BE2C (cell line): ENCODE data around the gene DYNC2H1.
A peak's percentile ranks its signal among the peaks of the same experiment; 100 is the strongest.

Source experiments
- DNase-seq: peaks from one replicate; pipeline ENCODE4 v3.0.0-alpha.2; 2020
- H3K27me3 ChIP-seq: fragments of 250-450 bp; sonication (Bioruptor Pico); 2 replicates; pipeline ENCODE4 v1.5.1; 2020; ENCODE audit warnings: mild to moderate bottlenecking
- H3K36me3 ChIP-seq: fragments of 250-450 bp; sonication (Bioruptor Pico); 2 replicates; pipeline ENCODE4 v1.5.1; 2020; ENCODE audit warnings: mild to moderate bottlenecking
- H3K4me1 ChIP-seq: fragments of 250-450 bp; sonication (Bioruptor Pico); 2 replicates; pipeline ENCODE4 v1.5.1; 2020
- H3K4me3 ChIP-seq: 2 replicates; pipeline ENCODE4 v1.5.1; 2011; ENCODE audit warnings: low read depth, low read length
- H3K9me3 ChIP-seq: fragments of 250-450 bp; sonication (Bioruptor Pico); 2 replicates; pipeline ENCODE4 v1.5.1; 2020
- TF ChIP-seq, protein P1 (sequence below): IDR thresholded peaks from 2 replicates; pipeline ENCODE4 v1.5.1; 2012; ENCODE audit warnings: mild to moderate bottlenecking, low read depth, low read length

Gene DYNC2H1

DNA sequence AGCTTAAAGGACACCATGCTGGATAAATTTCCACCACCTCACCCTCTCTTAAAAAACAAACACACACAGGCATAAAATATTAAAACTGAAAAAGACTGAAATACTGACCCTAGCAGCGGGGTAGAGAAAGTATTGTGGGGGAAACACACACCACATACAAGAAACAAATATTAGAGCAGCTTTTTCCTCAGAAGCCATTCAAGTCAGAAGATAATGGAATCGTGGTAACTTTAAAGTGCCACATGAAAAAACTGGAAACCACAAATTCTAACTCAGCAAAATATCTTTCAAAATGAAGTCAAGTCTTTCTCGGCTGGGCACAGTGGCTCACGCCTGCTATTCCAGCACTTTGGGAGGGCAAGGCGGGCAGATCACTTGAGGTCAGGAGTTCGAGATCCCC, 223.2 kb downstream of the DYNC2H1 start:
- TF ChIP-seq, protein P1, sequence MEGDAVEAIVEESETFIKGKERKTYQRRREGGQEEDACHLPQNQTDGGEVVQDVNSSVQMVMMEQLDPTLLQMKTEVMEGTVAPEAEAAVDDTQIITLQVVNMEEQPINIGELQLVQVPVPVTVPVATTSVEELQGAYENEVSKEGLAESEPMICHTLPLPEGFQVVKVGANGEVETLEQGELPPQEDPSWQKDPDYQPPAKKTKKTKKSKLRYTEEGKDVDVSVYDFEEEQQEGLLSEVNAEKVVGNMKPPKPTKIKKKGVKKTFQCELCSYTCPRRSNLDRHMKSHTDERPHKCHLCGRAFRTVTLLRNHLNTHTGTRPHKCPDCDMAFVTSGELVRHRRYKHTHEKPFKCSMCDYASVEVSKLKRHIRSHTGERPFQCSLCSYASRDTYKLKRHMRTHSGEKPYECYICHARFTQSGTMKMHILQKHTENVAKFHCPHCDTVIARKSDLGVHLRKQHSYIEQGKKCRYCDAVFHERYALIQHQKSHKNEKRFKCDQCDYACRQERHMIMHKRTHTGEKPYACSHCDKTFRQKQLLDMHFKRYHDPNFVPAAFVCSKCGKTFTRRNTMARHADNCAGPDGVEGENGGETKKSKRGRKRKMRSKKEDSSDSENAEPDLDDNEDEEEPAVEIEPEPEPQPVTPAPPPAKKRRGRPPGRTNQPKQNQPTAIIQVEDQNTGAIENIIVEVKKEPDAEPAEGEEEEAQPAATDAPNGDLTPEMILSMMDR, result no peak
- no peak for DNase-seq
- Histone ChIP-seq H3K27me3 (no peaks in the 10 kb centered on the region), H3K4me3 (no peak overlapping the region), H3K4me1 (peaks cover 3% of the 10 kb centered on the region; the same call in 1 of the 2 replicates), H3K9me3 (no peaks in the 10 kb centered on the region), H3K36me3 (no peaks in the 10 kb centered on the region)

DNA sequence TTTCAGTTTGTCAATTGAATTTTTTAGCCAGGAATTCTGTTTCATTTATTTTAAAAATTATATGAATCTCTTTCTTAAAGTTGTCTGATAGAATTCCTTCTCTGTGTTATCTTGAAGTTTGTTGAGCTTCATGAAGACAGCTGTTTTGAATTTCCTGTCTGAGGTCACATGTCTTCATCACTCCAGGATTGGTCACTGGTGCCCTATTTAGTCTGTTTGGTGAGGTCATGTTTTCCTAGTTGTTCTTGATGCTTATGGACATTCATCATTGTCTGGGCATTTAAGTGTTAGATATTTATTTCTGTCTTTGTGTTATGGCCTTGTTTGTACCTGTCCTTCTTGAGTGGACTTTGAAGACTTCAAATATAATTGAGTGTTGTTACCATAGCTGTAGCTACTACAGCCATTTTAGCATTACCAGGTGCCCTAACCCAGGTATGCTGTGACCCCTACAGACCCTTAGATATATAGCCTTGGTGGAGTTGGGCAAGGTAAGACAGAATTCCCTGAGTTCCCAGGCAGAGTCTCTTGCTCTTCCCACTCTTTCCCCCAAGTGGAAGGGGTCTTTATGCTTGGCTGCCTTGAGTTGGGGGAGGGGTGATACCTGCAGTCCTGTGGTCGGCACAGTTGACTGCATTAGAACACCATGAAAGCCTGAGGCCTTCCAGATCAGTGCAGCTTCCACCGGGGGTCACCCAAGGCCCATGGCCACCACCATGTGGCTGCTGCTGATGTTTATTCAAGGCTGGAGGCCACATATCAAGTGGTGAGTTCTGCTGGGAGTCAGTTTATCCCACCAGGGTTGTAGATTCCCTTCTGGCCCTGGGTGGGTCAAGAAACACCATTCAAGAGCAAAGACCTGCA, 229.6 kb downstream of the DYNC2H1 start:
- Histone ChIP-seq H3K36me3 (no peaks in the 10 kb centered on the region), H3K4me3 (no peak overlapping the region), H3K27me3 (no peaks in the 10 kb centered on the region), H3K4me1 (peaks cover 3% of the 10 kb centered on the region; the same call in 1 of the 2 replicates), H3K9me3 (no peaks in the 10 kb centered on the region)
- TF ChIP-seq, protein P1, result peak; percentile 77
- peak; percentile 67 for DNase-seq

DNA sequence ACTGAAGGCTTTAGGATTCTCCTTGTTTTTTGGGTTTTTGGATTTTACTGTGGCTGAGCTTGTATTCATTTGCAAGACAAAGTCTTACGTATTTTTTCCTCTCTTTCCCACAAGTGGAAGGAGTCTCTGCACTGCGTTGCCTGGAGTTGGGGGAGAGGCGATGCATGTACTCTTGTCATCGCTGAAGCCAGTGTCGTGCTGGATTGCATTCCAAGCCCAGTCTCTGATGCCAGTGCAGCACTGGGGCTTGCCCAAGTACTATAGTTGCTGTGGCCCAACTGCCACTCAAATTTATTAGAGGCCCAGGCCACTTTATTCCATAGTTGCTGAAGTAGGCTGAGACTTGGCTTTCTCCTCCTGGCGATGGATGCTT, 230.2 kb downstream of the DYNC2H1 start:
- Histone ChIP-seq H3K27me3 (no peaks in the 10 kb centered on the region), H3K4me3 (no peak overlapping the region), H3K36me3 (no peaks in the 10 kb centered on the region), H3K9me3 (no peaks in the 10 kb centered on the region), H3K4me1 (peaks cover 3% of the 10 kb centered on the region; the same call in 1 of the 2 replicates)
- no peak for DNase-seq
- TF ChIP-seq, protein P1, result no peak

DNA sequence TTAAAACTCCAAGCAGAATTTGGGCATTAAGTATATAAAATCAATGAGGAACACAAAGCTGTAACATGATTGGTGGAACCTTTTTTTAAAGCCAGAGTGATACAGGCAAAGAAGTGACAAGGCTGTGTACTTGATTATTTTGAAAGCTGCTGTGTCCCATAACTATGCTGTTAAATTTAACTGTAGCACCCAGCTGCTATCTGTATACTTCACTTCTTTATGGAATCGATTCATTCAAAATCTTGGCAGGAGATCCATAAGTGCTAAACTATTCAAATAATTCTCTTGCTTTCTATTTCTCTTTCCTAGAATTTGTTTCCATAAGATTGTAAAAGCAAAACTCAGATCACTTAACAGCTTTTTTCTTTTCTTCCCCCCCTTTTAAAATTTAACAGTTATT, 231.7 kb downstream of the DYNC2H1 start:
- Histone ChIP-seq H3K4me1 (peaks cover 3% of the 10 kb centered on the region; the same call in 1 of the 2 replicates), H3K9me3 (no peaks in the 10 kb centered on the region), H3K36me3 (no peaks in the 10 kb centered on the region), H3K4me3 (no peak overlapping the region), H3K27me3 (no peaks in the 10 kb centered on the region)
- DNase-seq, result no peak
- TF ChIP-seq, protein P1, result no peak

DNA sequence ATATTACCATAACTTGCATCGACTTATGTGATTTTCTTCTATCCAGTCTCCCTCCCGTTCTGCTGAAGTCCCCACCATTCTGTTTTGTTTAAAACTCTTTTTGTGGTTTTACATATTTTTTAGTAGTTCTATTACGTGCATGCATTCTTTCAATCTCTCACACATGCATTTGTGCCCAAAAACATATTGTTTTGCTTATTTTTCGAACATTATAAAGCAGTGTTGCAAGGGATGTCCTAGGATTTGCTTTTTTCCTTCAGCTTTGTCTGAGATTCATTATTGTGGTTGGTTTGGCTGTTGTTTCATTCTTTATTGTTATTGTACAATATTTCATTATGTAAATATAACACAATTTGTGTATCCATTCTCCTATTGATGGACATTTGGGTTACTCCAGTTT, 235.7 kb downstream of the DYNC2H1 start:
- TF ChIP-seq, protein P1, result no peak
- DNase-seq, result no peak
- no peaks in the 10 kb centered on the region; the same call in 1 of the 2 replicates for H3K36me3 ChIP-seq
- no peak overlapping the region for H3K4me3 ChIP-seq
- no peaks in the 10 kb centered on the region for H3K9me3 ChIP-seq
- no peaks in the 10 kb centered on the region for H3K27me3 ChIP-seq
- no peaks in the 10 kb centered on the region for H3K4me1 ChIP-seq

DNA sequence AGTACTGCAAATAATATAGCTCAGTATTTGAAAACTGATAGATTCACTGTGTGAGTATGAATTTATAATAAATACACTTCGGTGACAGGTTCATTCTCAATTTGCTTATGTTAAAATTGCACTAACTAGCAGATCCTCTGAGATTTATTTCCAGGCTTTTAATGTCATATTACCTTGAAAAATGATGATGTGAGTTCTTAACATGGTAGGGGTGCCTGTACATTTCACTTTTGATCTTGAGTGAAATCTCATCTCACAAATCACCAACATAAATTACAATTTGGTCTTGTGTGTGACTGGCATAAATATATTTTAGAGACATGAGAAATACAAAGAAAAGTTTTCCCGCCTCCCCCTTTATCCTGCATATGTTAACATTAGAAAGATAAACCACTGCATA, 240.4 kb downstream of the DYNC2H1 start:
- Histone ChIP-seq H3K4me1 (no peaks in the 10 kb centered on the region), H3K4me3 (no peak overlapping the region), H3K36me3 (no peaks in the 10 kb centered on the region; the same call in 1 of the 2 replicates), H3K27me3 (no peaks in the 10 kb centered on the region), H3K9me3 (no peaks in the 10 kb centered on the region)
- DNase-seq, result no peak
- TF ChIP-seq, protein P1, result no peak
